Spleen (tissue), 11 donors: ENCODE data around the gene FBXW5. TPM values are rescaled to one million over a fixed set of nuclear protein-coding genes. Genes with fewer than 3 reads are reported as not detected.

Source experiments
- DNase-seq: peaks from one replicate; pipeline ENCODE4 v3.0.0-alpha.2; 2020
- H3K27ac ChIP-seq, 8 donors: fragments of 200-600 bp; sonication (generic) in 7 of 8; 1 replicate in 4 of 8; 2 replicates in 4 of 8; pipeline versions ENCODE4 v1.5.0 to v1.8.0; 2016 to 2021; ENCODE audit warnings: inconsistent platforms in 4 of 8, mild to moderate bottlenecking in 4 of 8, moderate library complexity in 1 of 8
- H3K27me3 ChIP-seq, 7 donors: fragments of 200-600 bp; sonication (generic) in 6 of 7; replicated peaks in 1 of 7; 1 replicate in 4 of 7; 2 replicates in 3 of 7; pipeline versions ENCODE4 v1.5.0 to v1.8.0; 2016 to 2021; ENCODE audit warnings: inconsistent platforms in 3 of 7, mild to moderate bottlenecking in 1 of 7
- H3K36me3 ChIP-seq, 6 donors: fragments of 200-600 bp; sonication (generic) in 5 of 6; 1 replicate in 4 of 6; 2 replicates in 2 of 6; pipeline versions ENCODE4 v1.5.0 to v1.8.0; 2016 to 2021; ENCODE audit warnings: inconsistent platforms in 2 of 6
- H3K4me1 ChIP-seq, 6 donors: fragments of 200-600 bp; sonication (generic) in 5 of 6; 1 replicate in 3 of 6; 2 replicates in 3 of 6; pipeline versions ENCODE4 v1.5.0 to v1.8.0; 2016 to 2021; ENCODE audit warnings: inconsistent platforms in 3 of 6
- H3K4me3 ChIP-seq, 8 donors: fragments of 200-600 bp; sonication (generic) in 7 of 8; 1 replicate in 4 of 8; 2 replicates in 4 of 8; pipeline versions ENCODE4 v1.5.0 to v1.8.0; 2016 to 2021; ENCODE audit warnings: inconsistent platforms in 4 of 8, mild to moderate bottlenecking in 4 of 8, moderate library complexity in 2 of 8
- H3K9me3 ChIP-seq, 8 donors: fragments of 200-600 bp; sonication (generic) in 7 of 8; 1 replicate in 4 of 8; 2 replicates in 4 of 8; pipeline versions ENCODE4 v1.5.0 to v1.8.0; 2016 to 2021; ENCODE audit warnings: inconsistent platforms in 4 of 8
- POLR2A ChIP-seq, 3 donors: fragments of 450-650 bp; IDR thresholded peaks; one replicate each; pipeline ENCODE4 v1.5.1; 2017; ENCODE audit warnings: antibody characterized with exemption in 3 of 3, mild to moderate bottlenecking in 1 of 3
- POLR2AphosphoS5 ChIP-seq, 3 donors: sonication (generic); formaldehyde crosslinking; IDR thresholded peaks; one replicate each; pipeline ENCODE4 v1.5.1; 2017; ENCODE audit warnings: antibody characterized with exemption in 3 of 3
- WGBS, 5 donors: extraction: QIAGEN DNeasy Blood & Tissue Kit in 3 of 5; methylation state at CpG; one replicate each; pipeline versions ENCODE4 v1.1.5 to v1.1.7; 2013 to 2018; 5-methylcytosine and 5-hydroxymethylcytosine counted together
- intact Hi-C: fragments of 100-400 bp; cut with DNase I; formaldehyde crosslinking; loops from one replicate; pipeline ENCODE4 v1.15.0; 2023; ENCODE audit warnings: low total_unique reads
- polyA plus RNA-seq, 3 donors: library from polyadenylated mRNA; stranded (reverse); fragments of 200-250 nt; gene quantifications; one replicate each; pipeline ENCODE4 v1.2.1, GENCODE V29; 2013
- total RNA-seq, 7 donors: library from RNA; depleted of rRNA in 3 of 7; stranded (reverse); fragments of >200 nt in 3 of 7; fragmentation: NEBNext Ultra II Directional in 4 of 7; extraction: Animal tissue kit (Norgen Biotek cat#: 25700) in 4 of 7; gene quantifications; one replicate each; pipeline versions ENCODE4 v1.1.0 to v1.2.1, GENCODE V29; 2016 to 2021
- TF ChIP-seq, protein P1 (sequence below), 11 experiments: fragments of 200-600 bp in 7 of 11; fragments of 450-650 bp in 4 of 11; sonication (generic) in 4 of 11; IDR thresholded peaks in 8 of 11; conservative IDR thresholded peaks in 3 of 11; 1 replicate in 7 of 11; 2 replicates in 4 of 11; pipeline versions ENCODE4 v1.4.0 to v1.8.0; 2016 to 2021; ENCODE audit warnings: antibody characterized with exemption in 11 of 11, inconsistent platforms in 4 of 11, mild to moderate bottlenecking in 1 of 11
- donor health status: healthy with polysubstance abuse.
- donor health status: DM: no; HTN: no; CAD: no; lungs with moderate emphysema.
- donor health status: DM: no; HTN: no; CAD: no.
- donor health status: Bipolar disorder and iron deficiency.
- donor health status: healthy.
- donor health status: DM: no; HTN: no; CAD: no.
- donor health status: DM: yes; HTN: yes; CAD: no.

FBXW5 gene
- total and polyA plus RNA-seq, 10 donors: 90.8 to 170 (median 114) TPM

DNA sequence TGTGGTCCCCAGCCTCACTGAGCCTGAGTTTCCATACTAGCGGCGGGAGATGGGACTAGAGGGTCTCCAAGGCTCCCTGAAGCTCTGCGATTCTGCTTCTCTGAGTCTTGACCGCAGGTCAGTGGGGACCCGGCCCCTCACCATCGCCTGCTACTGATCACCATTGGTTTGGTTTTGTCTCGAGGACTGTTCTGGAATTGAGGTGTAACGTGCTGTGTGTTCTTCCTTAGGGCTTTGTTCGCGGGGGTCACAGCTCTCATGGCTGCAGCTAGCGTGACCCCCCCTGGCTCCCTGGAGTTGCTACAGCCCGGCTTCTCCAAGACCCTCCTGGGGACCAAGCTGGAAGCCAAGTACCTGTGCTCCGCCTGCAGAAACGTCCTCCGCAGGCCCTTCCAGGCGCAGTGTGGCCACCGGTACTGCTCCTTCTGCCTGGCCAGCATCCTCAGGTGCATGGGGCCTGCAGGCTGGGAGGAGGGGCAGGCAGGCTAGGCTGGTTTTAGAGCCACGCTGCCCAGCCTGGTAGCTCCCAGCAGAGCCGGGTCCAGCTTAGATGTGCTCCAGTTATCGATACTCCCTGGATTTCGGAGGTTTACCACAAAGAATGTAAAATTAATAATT, 45.9 kb downstream of the FBXW5 start:
- H3K4me3 ChIP-seq: no peak overlapping the region
- H3K27me3 ChIP-seq: no peaks in the 10 kb centered on the region
- H3K27ac ChIP-seq: peak overlapping the region in 3 of 8 donors; percentile 5 to 87 (median 58)
- H3K4me1 ChIP-seq: peaks cover 30 to 85% (median 46%) of the 10 kb centered on the region in 6 donors
- 95 to 97% (median 96%) methylated on average over 16 to 21 of the region's 21 CpGs for WGBS, 5 donors
- no peak for DNase-seq
- intact Hi-C loops: no loop called here
- no peaks in the 10 kb centered on the region for H3K9me3 ChIP-seq
- no peak for TF ChIP-seq POLR2AphosphoS5 (IDR thresholded peaks at IDR 0.05)
- TF ChIP-seq POLR2A (IDR thresholded peaks at IDR 0.05): no peak
- TF ChIP-seq, protein P1, sequence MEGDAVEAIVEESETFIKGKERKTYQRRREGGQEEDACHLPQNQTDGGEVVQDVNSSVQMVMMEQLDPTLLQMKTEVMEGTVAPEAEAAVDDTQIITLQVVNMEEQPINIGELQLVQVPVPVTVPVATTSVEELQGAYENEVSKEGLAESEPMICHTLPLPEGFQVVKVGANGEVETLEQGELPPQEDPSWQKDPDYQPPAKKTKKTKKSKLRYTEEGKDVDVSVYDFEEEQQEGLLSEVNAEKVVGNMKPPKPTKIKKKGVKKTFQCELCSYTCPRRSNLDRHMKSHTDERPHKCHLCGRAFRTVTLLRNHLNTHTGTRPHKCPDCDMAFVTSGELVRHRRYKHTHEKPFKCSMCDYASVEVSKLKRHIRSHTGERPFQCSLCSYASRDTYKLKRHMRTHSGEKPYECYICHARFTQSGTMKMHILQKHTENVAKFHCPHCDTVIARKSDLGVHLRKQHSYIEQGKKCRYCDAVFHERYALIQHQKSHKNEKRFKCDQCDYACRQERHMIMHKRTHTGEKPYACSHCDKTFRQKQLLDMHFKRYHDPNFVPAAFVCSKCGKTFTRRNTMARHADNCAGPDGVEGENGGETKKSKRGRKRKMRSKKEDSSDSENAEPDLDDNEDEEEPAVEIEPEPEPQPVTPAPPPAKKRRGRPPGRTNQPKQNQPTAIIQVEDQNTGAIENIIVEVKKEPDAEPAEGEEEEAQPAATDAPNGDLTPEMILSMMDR (IDR thresholded peaks at IDR 0.05 in 8 of 11, conservative IDR thresholded peaks at IDR 0.05 in 3 of 11): no peak
- H3K36me3 ChIP-seq: peaks cover 0 to 86% (median 32%) of the 10 kb centered on the region in 6 donors

DNA sequence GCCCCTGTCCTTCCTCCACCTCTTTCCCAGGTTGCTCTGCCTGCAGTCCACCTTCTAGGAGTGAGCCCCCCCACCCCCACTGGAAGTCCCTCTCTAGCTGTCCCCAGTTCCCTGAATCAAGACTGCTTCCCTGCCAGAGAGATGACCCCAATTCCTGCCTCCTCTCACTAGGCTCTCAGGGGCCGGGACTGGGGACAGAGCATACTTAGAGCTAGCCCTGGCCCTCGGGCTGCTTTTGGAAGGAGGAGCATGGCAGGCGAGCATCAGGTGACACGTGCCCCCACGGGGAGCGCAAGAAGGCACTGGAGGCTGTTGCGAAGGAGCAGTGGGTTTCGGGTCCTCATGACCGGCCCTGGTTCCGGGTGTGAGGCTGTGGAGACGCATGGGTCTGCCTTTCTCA, 48.5 kb downstream of the FBXW5 start:
- Histone ChIP-seq H3K27me3 (no peaks in the 10 kb centered on the region), H3K27ac (no peak overlapping the region), H3K36me3 (peaks cover 0 to 82% (median 32%) of the 10 kb centered on the region in 6 donors), H3K9me3 (no peaks in the 10 kb centered on the region), H3K4me3 (no peak overlapping the region), H3K4me1 (peaks cover 5 to 84% (median 22%) of the 10 kb centered on the region in 6 donors)
- TF ChIP-seq POLR2AphosphoS5 (IDR thresholded peaks at IDR 0.05) (peak in 1 of 3 donors; percentile 16), POLR2A (IDR thresholded peaks at IDR 0.05) (no peak)
- DNase-seq: no peak
- 84 to 87% (median 85%) methylated on average over 7 to 11 of the region's 11 CpGs for WGBS, 5 donors
- intact Hi-C loops: no loop called here

DNA sequence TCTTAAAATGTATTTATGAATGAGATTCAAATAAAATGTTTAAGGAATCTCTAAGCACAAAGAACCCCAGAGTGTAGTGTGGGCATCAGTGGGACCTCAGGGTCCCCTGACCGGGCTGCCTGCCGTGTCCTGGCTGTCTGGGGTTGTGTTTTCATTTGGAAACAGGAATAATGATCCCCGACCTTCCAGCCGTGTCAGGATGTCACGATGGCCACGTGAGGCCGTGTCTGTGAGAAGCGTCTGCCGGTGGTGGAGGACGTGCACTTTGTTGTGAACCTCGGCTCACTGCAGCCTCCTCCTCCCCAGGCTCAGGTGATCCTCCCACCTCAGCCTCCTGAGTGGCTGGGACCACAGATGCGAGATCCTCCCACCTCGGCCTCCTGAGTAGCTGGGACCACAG, 53.9 kb downstream of the FBXW5 start:
- H3K4me1 ChIP-seq: peaks cover 9 to 83% (median 29%) of the 10 kb centered on the region in 6 donors
- intact Hi-C loops: no loop called here
- WGBS, 5 donors: 83 to 88% (median 85%) methylated on average over 13 of the region's 13 CpGs
- no peaks in the 10 kb centered on the region for H3K9me3 ChIP-seq
- H3K27me3 ChIP-seq: no peaks in the 10 kb centered on the region
- H3K36me3 ChIP-seq: peaks cover 0 to 58% (median 17%) of the 10 kb centered on the region in 6 donors
- no peak for DNase-seq
- H3K27ac ChIP-seq: no peak overlapping the region
- TF ChIP-seq, protein P1 (IDR thresholded peaks at IDR 0.05 in 8 of 11, conservative IDR thresholded peaks at IDR 0.05 in 3 of 11): no peak
- no peak overlapping the region for H3K4me3 ChIP-seq

Other genes with a start within 250 kb of the FBXW5 start
Only the 30 nearest of the 32 such genes appear.
- 10 to 100 TPM in 5 of 7 donors, 1 to 10 TPM in 2; 5.2 to 26.5 (median 13.3) TPM for gene DIPK1B, start 232.2 kb downstream of the FBXW5 start, total RNA-seq
- gene DIPK1B, start 232.2 kb downstream of the FBXW5 start, polyA plus RNA-seq: 10 to 100 TPM in 2 of 3 donors, 1 to 10 TPM in 1; 8.2 to 16.8 (median 11.3) TPM
- 10 to 100 TPM in 5 of 7 donors, 1 to 10 TPM in 2; 7.2 to 18.0 (median 12.8) TPM for gene LCN10, start 201.8 kb downstream of the FBXW5 start, total RNA-seq
- 10 to 100 TPM; 22.6 to 41.3 (median 24.5) TPM for gene LCN10, start 201.8 kb downstream of the FBXW5 start, polyA plus RNA-seq
- gene LCN6, start 196.2 kb downstream of the FBXW5 start, total RNA-seq: 1 to 10 TPM; 1.2 to 8.7 (median 3.7) TPM
- gene LCN6, start 196.2 kb downstream of the FBXW5 start, polyA plus RNA-seq: 10 to 100 TPM in 1 of 3 donors, 1 to 10 TPM in 2; 3.7 to 18.9 (median 5.0) TPM
- 1 to 10 TPM in 1 of 7 donors, under 1 TPM in 2, not detected in 4; 0.13 to 2.8 (median 0.51) TPM for gene LCN8, start 186.5 kb downstream of the FBXW5 start, total RNA-seq
- gene LCN8, start 186.5 kb downstream of the FBXW5 start, polyA plus RNA-seq: under 1 TPM; 0.22 to 0.70 (median 0.46) TPM
- under 1 TPM in 1 of 7 donors, not detected in 6; 0.35 TPM for gene LCN15, start 180.2 kb downstream of the FBXW5 start, total RNA-seq
- gene LCN15, start 180.2 kb downstream of the FBXW5 start, polyA plus RNA-seq: not detected
- 10 to 100 TPM; 32.1 to 50.7 (median 44.3) TPM for gene TMEM141, start 153.4 kb downstream of the FBXW5 start, total RNA-seq
- gene TMEM141, start 153.4 kb downstream of the FBXW5 start, polyA plus RNA-seq: 10 to 100 TPM; 54.5 to 92.8 (median 92.6) TPM
- 1 to 10 TPM in 1 of 7 donors, under 1 TPM in 6; 0.44 to 1.6 (median 0.68) TPM for gene CCDC183, start 148.4 kb downstream of the FBXW5 start, total RNA-seq
- gene CCDC183, start 148.4 kb downstream of the FBXW5 start, polyA plus RNA-seq: 1 to 10 TPM in 1 of 3 donors, under 1 TPM in 2; 0.41 to 1.2 (median 0.99) TPM
- 10 to 100 TPM; 47.9 to 68.2 (median 58.2) TPM for gene RABL6, start 136.8 kb downstream of the FBXW5 start, total RNA-seq
- gene RABL6, start 136.8 kb downstream of the FBXW5 start, polyA plus RNA-seq: 10 to 100 TPM; 32.7 to 70.0 (median 38.3) TPM
- gene AJM1, start 102.3 kb downstream of the FBXW5 start, total RNA-seq: 10 to 100 TPM in 1 of 7 donors, 1 to 10 TPM in 6; 3.3 to 13.1 (median 6.3) TPM
- 1 to 10 TPM in 2 of 3 donors, under 1 TPM in 1; 0.91 to 3.9 (median 1.0) TPM for gene AJM1, start 102.3 kb downstream of the FBXW5 start, polyA plus RNA-seq
- gene PHPT1, start 95.3 kb downstream of the FBXW5 start, total RNA-seq: 10 to 100 TPM; 32.3 to 71.0 (median 63.3) TPM
- gene PHPT1, start 95.3 kb downstream of the FBXW5 start, polyA plus RNA-seq: 100 to 1,000 TPM in 2 of 3 donors, 10 to 100 TPM in 1; 95.9 to 117 (median 106) TPM
- 10 to 100 TPM in 5 of 7 donors, 1 to 10 TPM in 2; 5.4 to 20.8 (median 11.3) TPM for gene MAMDC4, start 92.4 kb downstream of the FBXW5 start, total RNA-seq
- gene MAMDC4, start 92.4 kb downstream of the FBXW5 start, polyA plus RNA-seq: 10 to 100 TPM in 2 of 3 donors, 1 to 10 TPM in 1; 4.9 to 32.0 (median 12.7) TPM
- gene EDF1, start 78.4 kb downstream of the FBXW5 start, total RNA-seq: 100 to 1,000 TPM; 184 to 241 (median 225) TPM
- gene EDF1, start 78.4 kb downstream of the FBXW5 start, polyA plus RNA-seq: 100 to 1,000 TPM; 347 to 462 (median 441) TPM
- gene TRAF2, start 58.2 kb downstream of the FBXW5 start, total RNA-seq: 10 to 100 TPM; 14.9 to 49.7 (median 29.6) TPM
- gene TRAF2, start 58.2 kb downstream of the FBXW5 start, polyA plus RNA-seq: 10 to 100 TPM; 13.6 to 23.1 (median 19.6) TPM
- gene C8G, start 505 bp upstream of the FBXW5 start, total RNA-seq: 1 to 10 TPM in 6 of 7 donors, not detected in 1; 2.3 to 7.4 (median 3.8) TPM
- gene C8G, start 505 bp upstream of the FBXW5 start, polyA plus RNA-seq: 1 to 10 TPM; 3.2 to 4.3 (median 3.7) TPM
- gene LCN12, start 7.5 kb upstream of the FBXW5 start, total RNA-seq: 10 to 100 TPM in 4 of 7 donors, 1 to 10 TPM in 3; 3.1 to 63.4 (median 12.5) TPM
- 1 to 10 TPM in 2 of 3 donors, under 1 TPM in 1; 0.83 to 6.7 (median 4.8) TPM for gene LCN12, start 7.5 kb upstream of the FBXW5 start, polyA plus RNA-seq
- 100 to 1,000 TPM; 134 to 457 (median 378) TPM for gene PTGDS, start 32.8 kb upstream of the FBXW5 start, total RNA-seq
- 1,000 to 10,000 TPM in 1 of 3 donors, 100 to 1,000 TPM in 2; 462 to 1,396 (median 703) TPM for gene PTGDS, start 32.8 kb upstream of the FBXW5 start, polyA plus RNA-seq
- gene LCNL1, start 38.3 kb upstream of the FBXW5 start, total RNA-seq: 1 to 10 TPM; 1.8 to 8.3 (median 3.3) TPM
- 1 to 10 TPM; 1.3 to 4.7 (median 2.3) TPM for gene LCNL1, start 38.3 kb upstream of the FBXW5 start, polyA plus RNA-seq
- gene PAXX, start 47.7 kb upstream of the FBXW5 start, total RNA-seq: 10 to 100 TPM; 51.3 to 72.9 (median 63.9) TPM
- 100 to 1,000 TPM; 168 to 264 (median 261) TPM for gene PAXX, start 47.7 kb upstream of the FBXW5 start, polyA plus RNA-seq
- gene CLIC3, start 51.8 kb upstream of the FBXW5 start, total RNA-seq: 10 to 100 TPM in 1 of 7 donors, 1 to 10 TPM in 6; 3.5 to 10.7 (median 5.5) TPM
- gene CLIC3, start 51.8 kb upstream of the FBXW5 start, polyA plus RNA-seq: 1 to 10 TPM; 2.9 to 7.2 (median 5.3) TPM
- gene ABCA2, start 83.5 kb upstream of the FBXW5 start, total RNA-seq: 10 to 100 TPM; 36.3 to 97.5 (median 59.0) TPM
- 10 to 100 TPM; 11.9 to 38.6 (median 19.6) TPM for gene ABCA2, start 83.5 kb upstream of the FBXW5 start, polyA plus RNA-seq
- gene FUT7, start 87.3 kb upstream of the FBXW5 start, total RNA-seq: 10 to 100 TPM in 2 of 7 donors, 1 to 10 TPM in 5; 5.5 to 14.9 (median 6.7) TPM
- 1 to 10 TPM; 4.0 to 6.9 (median 4.8) TPM for gene FUT7, start 87.3 kb upstream of the FBXW5 start, polyA plus RNA-seq
- gene NPDC1, start 101.4 kb upstream of the FBXW5 start, total RNA-seq: 100 to 1,000 TPM in 5 of 7 donors, 10 to 100 TPM in 2; 86.3 to 197 (median 111) TPM
- gene NPDC1, start 101.4 kb upstream of the FBXW5 start, polyA plus RNA-seq: 100 to 1,000 TPM; 104 to 358 (median 256) TPM
- under 1 TPM in 2 of 7 donors, not detected in 5; 0.32 to 0.40 TPM for gene ENTPD2, start 109.3 kb upstream of the FBXW5 start, total RNA-seq
- gene ENTPD2, start 109.3 kb upstream of the FBXW5 start, polyA plus RNA-seq: under 1 TPM in 2 of 3 donors, not detected in 1; 0.11 to 0.58 TPM
- 1 to 10 TPM; 2.1 to 6.5 (median 3.0) TPM for gene SAPCD2, start 125.8 kb upstream of the FBXW5 start, total RNA-seq
- gene SAPCD2, start 125.8 kb upstream of the FBXW5 start, polyA plus RNA-seq: 1 to 10 TPM in 2 of 3 donors, under 1 TPM in 1; 0.76 to 2.5 (median 2.4) TPM
- gene UAP1L1, start 132.8 kb upstream of the FBXW5 start, total RNA-seq: 10 to 100 TPM; 19.5 to 35.9 (median 28.6) TPM
- 10 to 100 TPM; 12.5 to 29.7 (median 24.6) TPM for gene UAP1L1, start 132.8 kb upstream of the FBXW5 start, polyA plus RNA-seq
- gene MAN1B1, start 142.2 kb upstream of the FBXW5 start, total RNA-seq: 10 to 100 TPM; 43.2 to 67.9 (median 51.7) TPM
- 100 to 1,000 TPM in 1 of 3 donors, 10 to 100 TPM in 2; 49.6 to 112 (median 90.0) TPM for gene MAN1B1, start 142.2 kb upstream of the FBXW5 start, polyA plus RNA-seq
- 100 to 1,000 TPM; 105 to 250 (median 166) TPM for gene DPP7, start 170.0 kb upstream of the FBXW5 start, total RNA-seq
- 100 to 1,000 TPM; 342 to 536 (median 501) TPM for gene DPP7, start 170.0 kb upstream of the FBXW5 start, polyA plus RNA-seq
- gene GRIN1, start 194.4 kb upstream of the FBXW5 start, total RNA-seq: under 1 TPM in 1 of 7 donors, not detected in 6; 0.70 TPM
- under 1 TPM; 0.03 to 0.07 (median 0.03) TPM for gene GRIN1, start 194.4 kb upstream of the FBXW5 start, polyA plus RNA-seq
- under 1 TPM in 2 of 7 donors, not detected in 5; 0.28 to 0.60 TPM for gene LRRC26, start 225.3 kb upstream of the FBXW5 start, total RNA-seq
- under 1 TPM in 1 of 3 donors, not detected in 2; 0.06 TPM for gene LRRC26, start 225.3 kb upstream of the FBXW5 start, polyA plus RNA-seq
- gene TMEM210, start 227.3 kb upstream of the FBXW5 start, total RNA-seq: not detected
- not detected for gene TMEM210, start 227.3 kb upstream of the FBXW5 start, polyA plus RNA-seq